ENCODE measurements around the gene TBC1D28. TPM values are rescaled to one million over a fixed set of nuclear protein-coding genes. Genes with fewer than 3 reads are reported as not detected.
"Not testable (repeated sequence)": the region's sequence is repeated elsewhere in the genome, so short reads cannot be mapped to it uniquely, and the experiment has no call there.

Gene TBC1D28
- total RNA-seq (2016; rRNA removed; fragmentation: Illumina TruSeq; extraction: Trizol) (not detected in 2 replicates), polyA plus RNA-seq (2011; rRNA removed) (0.03 TPM in 1 of 2 replicates, not detected in the other), polyA minus RNA-seq (2011; rRNA and poly(A)+ RNA removed; ENCODE audit: low replicate concordance) (0.91 TPM in 1 of 2 replicates, not detected in the other), Bru-seq, nascent RNA (not detected), BruChase-seq, experiment 1, labeled RNA remaining after a 6-hour chase (not detected), BruChase-seq, experiment 2, labeled RNA remaining after a 2-hour chase (percentile 14 among the genes with signal in this experiment)
- not detected in 2 replicates for total RNA-seq (2016; cell fraction: cytosol; rRNA removed; fragmentation: Illumina TruSeq; extraction: Trizol; ENCODE audit: low read depth)
- total RNA-seq (2016; cell fraction: insoluble cytoplasmic fraction; rRNA removed; fragmentation: Illumina TruSeq; extraction: Trizol): not detected in 2 replicates
- total RNA-seq (2016; cell fraction: membrane; rRNA removed; fragmentation: Illumina TruSeq; extraction: Trizol): not detected in 2 replicates
- not detected in 2 replicates for total RNA-seq (2016; cell fraction: nucleus; rRNA removed; fragmentation: Illumina TruSeq; extraction: Trizol)
- not detected in 2 replicates for polyA plus RNA-seq (2011; cell fraction: cytosol; rRNA removed)
- polyA plus RNA-seq (2011; cell fraction: nucleus; rRNA removed): 0.31 TPM in 1 of 2 replicates, not detected in the other
- polyA plus RNA-seq (2012): not detected in 2 replicates
- polyA plus RNA-seq (2016; cell fraction: cytosol; fragmentation: Illumina TruSeq; extraction: Trizol; ENCODE audit: low read depth): not detected in 2 replicates
- not detected in 2 replicates for polyA plus RNA-seq (2016; cell fraction: insoluble cytoplasmic fraction; fragmentation: Illumina TruSeq; extraction: Trizol; ENCODE audit: low read depth)
- not detected in 2 replicates for polyA plus RNA-seq (2016; cell fraction: membrane; fragmentation: Illumina TruSeq; extraction: Trizol; ENCODE audit: low read depth)
- polyA plus RNA-seq (2016; cell fraction: nucleus; fragmentation: Illumina TruSeq; extraction: Trizol; ENCODE audit: insufficient read depth, low read depth): not detected in 2 replicates
- polyA minus RNA-seq (2011; cell fraction: cytosol; rRNA and poly(A)+ RNA removed): not detected in 2 replicates
- polyA minus RNA-seq (2011; cell fraction: nucleus; rRNA and poly(A)+ RNA removed): not detected in 2 replicates
- long read RNA-seq, experiment 1: 0 reads
- long read RNA-seq, experiment 2: 0 reads

- H3K27me3 ChIP-seq (ENCODE audit: control insufficient read depth in 1 of 2, insufficient read depth in 2 of 2, low read length in 2 of 2); FAIRE-seq; H4K20me1 ChIP-seq (ENCODE audit: insufficient read depth, low read length); BruUV-seq (replicated peaks); CTCF ChIA-PET (ENCODE audit: low intra/inter-chr PET ratio, low total read pairs); H3K4me1 ChIP-seq (ENCODE audit: insufficient read depth, low read length); H3K27ac ChIP-seq (ENCODE audit: extremely low read length, insufficient read depth, low read length); ATAC-seq; POLR2A ChIA-PET; intact Hi-C loops (cut with micrococcal nuclease; ENCODE audit: unreplicated experiment); H3K36me3 ChIP-seq (replicated peaks in 1 of 2; ENCODE audit: control insufficient read depth in 1 of 2, insufficient read depth in 2 of 2, low read length in 2 of 2); H3K4me2 ChIP-seq (ENCODE audit: low read depth, low read length); H3K4me3 ChIP-seq (replicated peaks in 1 of 3; ENCODE audit: insufficient read depth in 1 of 3, low read depth in 2 of 3, low read length in 3 of 3); H3K9me3 ChIP-seq (ENCODE audit: low read length); in situ Hi-C loops (cut with HindIII; ENCODE audit: extremely low pct_ligation_motif_present, low pct_unique_long_range_greater_than_20kb); H2AFZ ChIP-seq (ENCODE audit: low read length); H3K9ac ChIP-seq (ENCODE audit: insufficient read depth, low read depth, low read length); DNase-seq (ENCODE audit: low spot score); H3K79me2 ChIP-seq (ENCODE audit: insufficient read depth, low read length): not testable (repeated sequence)
- 32% methylated on average over 6 of the region's 9 CpGs for WGBS (ENCODE audit: low lambda C conversion rate)
- peak; percentile 75 for TF ChIP-seq MNT (IDR thresholded peaks at IDR 0.05)
Observed at GRCh38 chr17:18644291-18644690, at the start of gene TBC1D28. TSS of gene TBC1D28 (minus strand) at chr17:18644391. CDS start at chr17:18641352, 3,039 bp downstream.

- H3K79me2 ChIP-seq (ENCODE audit: insufficient read depth, low read length); POLR2A ChIA-PET; DNase-seq (ENCODE audit: low spot score); intact Hi-C loops (cut with micrococcal nuclease; ENCODE audit: unreplicated experiment); H2AFZ ChIP-seq (ENCODE audit: low read length); H3K4me1 ChIP-seq (ENCODE audit: insufficient read depth, low read length); H3K9me3 ChIP-seq (ENCODE audit: low read length); H3K9ac ChIP-seq (ENCODE audit: insufficient read depth, low read depth, low read length); in situ Hi-C loops (cut with HindIII; ENCODE audit: extremely low pct_ligation_motif_present, low pct_unique_long_range_greater_than_20kb); H3K36me3 ChIP-seq (replicated peaks in 1 of 2; ENCODE audit: control insufficient read depth in 1 of 2, insufficient read depth in 2 of 2, low read length in 2 of 2); H3K27ac ChIP-seq (ENCODE audit: extremely low read length, insufficient read depth, low read length); H3K27me3 ChIP-seq (ENCODE audit: control insufficient read depth in 1 of 2, insufficient read depth in 2 of 2, low read length in 2 of 2); H4K20me1 ChIP-seq (ENCODE audit: insufficient read depth, low read length); BruUV-seq (replicated peaks); CTCF ChIA-PET (ENCODE audit: low intra/inter-chr PET ratio, low total read pairs): not testable (repeated sequence)
- peak; percentile 15 for FAIRE-seq
- WGBS (ENCODE audit: low lambda C conversion rate): 0% methylated on average over 3 of the region's 3 CpGs
- peak overlapping the region; percentile 55 for H3K4me2 ChIP-seq (ENCODE audit: low read depth, low read length)
- peak overlapping the region; percentile 22 to 46 (median 26); a peak in 2 of 6 replicates for H3K4me3 ChIP-seq (replicated peaks in 1 of 3; ENCODE audit: insufficient read depth in 1 of 3, low read depth in 2 of 3, low read length in 3 of 3)
- ATAC-seq: peak; percentile 64
Observed at GRCh38 chr17:18682668-18683067, 38.5 kb upstream of the TBC1D28 start.

Data from HepG2 (cell line).